Activated CD8-positive, alpha-beta T cell treated with anti-CD3 and anti-CD28 coated beads, Interleukin-2, amount 10 ng/mL, durations not matched to agents 7 days and 5 days (primary cell): ENCODE data around the gene RPRD1A. TPM values are rescaled to one million over a fixed set of nuclear protein-coding genes. Genes with fewer than 3 reads are reported as not detected.
"Not testable (repeated sequence)": the region's sequence is repeated elsewhere in the genome, so short reads cannot be mapped to it uniquely, and the experiment has no call there.

ENCODE experiments used
- ATAC-seq: fragments of 150-1000 bp; cut with Tn5 transposase; one replicate; pipeline ENCODE4 v1.10.0; 2021; ENCODE audit warnings: moderate library complexity
- CTCF ChIA-PET: fragments of 350-600 bp; sonication (Branson Sonifier 250); formaldehyde crosslinking; loops from one replicate; lab custom pipeline; 2021; ENCODE audit warnings: antibody characterized with exemption; lab: Charles Lee
- POLR2A ChIA-PET: fragments of 350-600 bp; sonication (Branson Sonifier 250); formaldehyde crosslinking; loops from one replicate; lab custom pipeline; 2021; ENCODE audit warnings: antibody characterized with exemption; lab: Charles Lee
- DNase-seq: peaks from one replicate; pipeline ENCODE4 v3.0.0-alpha.2; 2020
- H3K27ac Mint-ChIP-seq: one replicate; pipeline ENCODE4 v1.8.0; 2021; ENCODE audit warnings: mild to moderate bottlenecking, mixed read lengths
- H3K27me3 Mint-ChIP-seq: one replicate; pipeline ENCODE4 v1.8.0; 2021; ENCODE audit warnings: low read depth, mixed read lengths
- H3K36me3 Mint-ChIP-seq: one replicate; pipeline ENCODE4 v1.8.0; 2021; ENCODE audit warnings: low read depth, mixed read lengths
- H3K4me1 Mint-ChIP-seq: one replicate; pipeline ENCODE4 v1.8.0; 2021; ENCODE audit warnings: low read depth, mixed read lengths
- H3K4me3 Mint-ChIP-seq: one replicate; pipeline ENCODE4 v1.8.0; 2021; ENCODE audit warnings: mild to moderate bottlenecking, mixed read lengths
- H3K9me3 Mint-ChIP-seq: one replicate; pipeline ENCODE4 v1.8.0; 2022; ENCODE audit warnings: mixed read lengths; ENCODE audit not compliant: insufficient read depth
- total RNA-seq, 2 experiments: library from RNA; stranded (reverse); gene quantifications; one replicate each; pipeline ENCODE4 v1.2.3, GENCODE V29; 2021

Gene RPRD1A
- total RNA-seq, 2 experiments from 2014 or later, result 26.8 to 28.2 TPM

- no peaks in the 10 kb centered on the region for H3K9me3 Mint-ChIP-seq
- DNase-seq, result no peak
- ChIA-PET POLR2A (no interaction called here), CTCF (interaction anchor here (1.1 to 3.8 kb wide), 4 partner anchors 29 to 192 kb away, joined by 3 to 25 read pairs (median 5); no protein-coding TSS in a partner anchor)
- no peaks in the 10 kb centered on the region for H3K36me3 Mint-ChIP-seq
- H3K4me3 Mint-ChIP-seq, result no peak overlapping the region
- H3K27ac Mint-ChIP-seq, result no peak overlapping the region
- peaks cover 3% of the 10 kb centered on the region for H3K4me1 Mint-ChIP-seq
- ATAC-seq, result no peak
- peaks cover 19% of the 10 kb centered on the region for H3K27me3 Mint-ChIP-seq
These were observed 32.0 kb upstream of the RPRD1A start for GRCh38 chr18:36099311-36099710.

GRCh38 chr18:36096955-36097354 lies 29.6 kb upstream of the RPRD1A start:
- POLR2A ChIA-PET, result no interaction called here
- Mint-ChIP-seq H3K4me3 (no peak overlapping the region), H3K4me1 (peaks cover 10% of the 10 kb centered on the region), H3K9me3 (no peaks in the 10 kb centered on the region), H3K27me3 (peaks cover 22% of the 10 kb centered on the region), H3K27ac (no peak overlapping the region), H3K36me3 (no peaks in the 10 kb centered on the region)
- CTCF ChIA-PET, result interaction anchor here (1.0 to 3.8 kb wide), 2 partner anchors 79 to 187 kb away, joined by 5 to 25 read pairs; no protein-coding TSS in a partner anchor
- DNase-seq (no peak), ATAC-seq (no peak)

GRCh38 chr18:36095936-36096519 lies 28.7 kb upstream of the RPRD1A start:
- ATAC-seq (no peak), DNase-seq (peak; percentile 28)
- H3K9me3 Mint-ChIP-seq, result no peaks in the 10 kb centered on the region
- H3K4me3 Mint-ChIP-seq, result no peak overlapping the region
- ChIA-PET POLR2A (interaction anchor here (1.0 kb wide), 1 partner anchor 29 kb away, joined by 3 read pairs; no protein-coding TSS in a partner anchor), CTCF (interaction anchor here (0.7 to 3.7 kb wide), 19 partner anchors 10 to 592 kb away, joined by 3 to 50 read pairs (median 6); partner anchors contain the start of gene SLC39A6)
- H3K36me3 Mint-ChIP-seq, result no peaks in the 10 kb centered on the region
- H3K27ac Mint-ChIP-seq, result no peak overlapping the region
- H3K4me1 Mint-ChIP-seq, result peaks cover 10% of the 10 kb centered on the region
- H3K27me3 Mint-ChIP-seq, result peaks cover 21% of the 10 kb centered on the region

GRCh38 chr18:36094431-36094830 lies 27.1 kb upstream of the RPRD1A start:
- DNase-seq (no peak), ATAC-seq (no peak)
- no peaks in the 10 kb centered on the region for H3K9me3 Mint-ChIP-seq
- H3K27ac Mint-ChIP-seq, result no peak overlapping the region
- peaks cover 10% of the 10 kb centered on the region for H3K4me1 Mint-ChIP-seq
- H3K27me3 Mint-ChIP-seq, result peaks cover 16% of the 10 kb centered on the region
- no peak overlapping the region for H3K4me3 Mint-ChIP-seq
- no peaks in the 10 kb centered on the region for H3K36me3 Mint-ChIP-seq
- ChIA-PET CTCF (interaction anchor here (1.9 to 3.7 kb wide), 3 partner anchors 186 to 338 kb away, joined by 9 to 50 read pairs (median 19); no protein-coding TSS in a partner anchor), POLR2A (no interaction called here)

- ATAC-seq, CTCF ChIA-PET, H3K36me3 Mint-ChIP-seq: not testable (repeated sequence)
These were observed 24.8 kb upstream of the RPRD1A start for GRCh38 chr18:36092116-36092515.

GRCh38 chr18:36089001-36089400 lies 21.6 kb upstream of the RPRD1A start:
- Mint-ChIP-seq H3K27me3 (peaks cover 7% of the 10 kb centered on the region), H3K4me3 (no peak overlapping the region), H3K27ac (no peak overlapping the region), H3K9me3 (no peaks in the 10 kb centered on the region), H3K4me1 (peaks cover 12% of the 10 kb centered on the region), H3K36me3 (no peaks in the 10 kb centered on the region)
- CTCF ChIA-PET, result no interaction called here
- ATAC-seq (no peak), DNase-seq (no peak)
- POLR2A ChIA-PET, result no interaction called here

More at GRCh38 chr18:36092116-36092515, 24.8 kb upstream of the RPRD1A start:
- not testable (repeated sequence) for H3K9me3 Mint-ChIP-seq, H3K4me3 Mint-ChIP-seq, DNase-seq, H3K27ac Mint-ChIP-seq, H3K4me1 Mint-ChIP-seq
- POLR2A ChIA-PET, result interaction anchor here (0.8 kb wide), 1 partner anchor 37 kb away, joined by 4 read pairs; the partner anchor contains the start of gene SLC39A6
- H3K27me3 Mint-ChIP-seq, result peaks cover 14% of the 10 kb centered on the region

GRCh38 chr18:36088256-36088655 lies 20.9 kb upstream of the RPRD1A start:
- ChIA-PET POLR2A (no interaction called here), CTCF (no interaction called here)
- no peak overlapping the region for H3K4me3 Mint-ChIP-seq
- DNase-seq, result no peak
- H3K27ac Mint-ChIP-seq, result no peak overlapping the region
- H3K9me3 Mint-ChIP-seq, result no peaks in the 10 kb centered on the region
- H3K4me1 Mint-ChIP-seq, result peaks cover 16% of the 10 kb centered on the region
- peaks cover 7% of the 10 kb centered on the region for H3K27me3 Mint-ChIP-seq
- ATAC-seq, result no peak
- no peaks in the 10 kb centered on the region for H3K36me3 Mint-ChIP-seq

- Mint-ChIP-seq H3K4me3 (no peak overlapping the region), H3K9me3 (peaks cover 6% of the 10 kb centered on the region), H3K4me1 (peaks cover 17% of the 10 kb centered on the region), H3K27me3 (peaks cover 3% of the 10 kb centered on the region), H3K27ac (no peak overlapping the region), H3K36me3 (peaks cover under 1% of the 10 kb centered on the region)
- ChIA-PET CTCF (interaction anchor here (1.6 to 2.8 kb wide), 3 partner anchors 10 to 198 kb away, joined by 3 to 14 read pairs (median 3); no protein-coding TSS in a partner anchor), POLR2A (no interaction called here)
- DNase-seq, result no peak
- ATAC-seq, result no peak
These were observed 18.8 kb upstream of the RPRD1A start for GRCh38 chr18:36086186-36086585.

- Mint-ChIP-seq H3K36me3 (peaks cover 4% of the 10 kb centered on the region), H3K4me3 (no peak overlapping the region), H3K27me3 (peaks cover 3% of the 10 kb centered on the region), H3K9me3 (peaks cover 16% of the 10 kb centered on the region), H3K27ac (no peak overlapping the region), H3K4me1 (peaks cover 17% of the 10 kb centered on the region)
- POLR2A ChIA-PET, result interaction anchor here (1.2 kb wide), 1 partner anchor 44 kb away, joined by 4 read pairs; the partner anchor contains the start of gene SLC39A6
- ATAC-seq (no peak), DNase-seq (no peak)
- CTCF ChIA-PET, result interaction anchor here (1.6 to 2.8 kb wide), 3 partner anchors 11 to 199 kb away, joined by 3 to 14 read pairs (median 3); no protein-coding TSS in a partner anchor
These were observed 17.8 kb upstream of the RPRD1A start for GRCh38 chr18:36085195-36085594.

GRCh38 chr18:36083729-36084128 lies 16.4 kb upstream of the RPRD1A start:
- no peak for ATAC-seq
- CTCF ChIA-PET, result interaction anchor here (1.0 kb wide), 1 partner anchor 66 kb away, joined by 3 read pairs; no protein-coding TSS in a partner anchor
- POLR2A ChIA-PET, result no interaction called here

GRCh38 chr18:36081118-36081517 lies 13.8 kb upstream of the RPRD1A start:
- POLR2A ChIA-PET, DNase-seq, H3K27me3 Mint-ChIP-seq, ATAC-seq, H3K27ac Mint-ChIP-seq, H3K4me3 Mint-ChIP-seq, CTCF ChIA-PET, H3K36me3 Mint-ChIP-seq: not testable (repeated sequence)
- Mint-ChIP-seq H3K4me1 (peaks cover 17% of the 10 kb centered on the region), H3K9me3 (peaks cover 20% of the 10 kb centered on the region)

More at GRCh38 chr18:36083729-36084128, 16.4 kb upstream of the RPRD1A start:
- Mint-ChIP-seq H3K36me3 (peaks cover 4% of the 10 kb centered on the region), H3K27me3 (peaks cover 3% of the 10 kb centered on the region), H3K27ac (no peak overlapping the region), H3K9me3 (peaks cover 20% of the 10 kb centered on the region), H3K4me3 (no peak overlapping the region), H3K4me1 (peaks cover 17% of the 10 kb centered on the region)
- no peak for DNase-seq
